HEK293 (cell line): Measurements from ENCODE around the gene ZNF865.
A peak's percentile ranks its signal among the peaks of the same experiment; 100 is the strongest.

Experiments
- BCL11B ChIP-seq: fragments of 450-650 bp; formaldehyde crosslinking; IDR thresholded peaks from 2 replicates; pipeline ENCODE4 v1.5.1; 2016; ENCODE audit warnings: low read depth, missing biosample characterization, missing genetic modification characterization
- HOXC10 ChIP-seq: sonication (generic); formaldehyde crosslinking; IDR thresholded peaks from 2 replicates; pipeline ENCODE4 v1.8.1; 2023; ENCODE audit warnings: mild to moderate bottlenecking, missing genetic modification reagents
- HOXD13 ChIP-seq: sonication (generic); formaldehyde crosslinking; IDR thresholded peaks from 2 replicates; pipeline ENCODE4 v1.8.0; 2022; ENCODE audit warnings: missing genetic modification reagents, borderline replicate concordance
- KLF10 ChIP-seq: fragments of 450-650 bp; IDR thresholded peaks from 2 replicates; pipeline ENCODE4 v1.5.1; 2018; ENCODE audit warnings: missing biosample characterization, mild to moderate bottlenecking, missing genetic modification characterization
- KLF8 ChIP-seq: fragments of 450-650 bp; formaldehyde crosslinking; IDR thresholded peaks from 2 replicates; pipeline ENCODE4 v1.5.1; 2016; ENCODE audit warnings: missing biosample characterization, missing genetic modification characterization
- SP3 ChIP-seq: fragments of 450-650 bp; formaldehyde crosslinking; IDR thresholded peaks from 2 replicates; pipeline ENCODE4 v1.5.1; 2016; ENCODE audit warnings: missing biosample characterization, missing genetic modification characterization
- ZFP41 ChIP-seq: fragments of 450-650 bp; formaldehyde crosslinking; IDR thresholded peaks from 2 replicates; pipeline ENCODE4 v1.5.1; 2016; ENCODE audit warnings: missing biosample characterization, missing genetic modification characterization, borderline replicate concordance
- ZIC2 ChIP-seq: fragments of 450-650 bp; formaldehyde crosslinking; IDR thresholded peaks from 2 replicates; pipeline ENCODE4 v1.5.1; 2016; ENCODE audit warnings: missing biosample characterization, missing genetic modification characterization
- ZNF133 ChIP-seq: fragments of 450-650 bp; formaldehyde crosslinking; IDR thresholded peaks from 2 replicates; pipeline ENCODE4 v1.5.1; 2016; ENCODE audit warnings: missing biosample characterization, missing genetic modification characterization
- ZNF138 ChIP-seq: fragments of 450-650 bp; formaldehyde crosslinking; IDR thresholded peaks from 2 replicates; pipeline ENCODE4 v1.5.1; 2016; ENCODE audit warnings: missing biosample characterization, missing genetic modification characterization, borderline replicate concordance
- ZNF2 ChIP-seq: fragments of 450-650 bp; formaldehyde crosslinking; IDR thresholded peaks from 2 replicates; pipeline ENCODE4 v1.5.1; 2016; ENCODE audit warnings: missing biosample characterization, missing genetic modification characterization
- ZNF202 ChIP-seq: fragments of 450-650 bp; formaldehyde crosslinking; IDR thresholded peaks from 2 replicates; pipeline ENCODE4 v1.5.1; 2016; ENCODE audit warnings: missing biosample characterization, missing genetic modification characterization, borderline replicate concordance
- ZNF280D ChIP-seq: fragments of 450-650 bp; formaldehyde crosslinking; IDR thresholded peaks from 2 replicates; pipeline ENCODE4 v1.5.1; 2016; ENCODE audit warnings: missing biosample characterization, missing genetic modification characterization
- ZNF394 ChIP-seq: fragments of 450-650 bp; formaldehyde crosslinking; IDR thresholded peaks from 2 replicates; pipeline ENCODE4 v1.5.1; 2016; ENCODE audit warnings: missing biosample characterization, missing genetic modification characterization, mild to moderate bottlenecking, moderate library complexity, borderline replicate concordance
- ZNF416 ChIP-seq: fragments of 450-650 bp; formaldehyde crosslinking; IDR thresholded peaks from 2 replicates; pipeline ENCODE4 v1.5.1; 2016; ENCODE audit warnings: missing biosample characterization, missing genetic modification characterization
- ZNF449 ChIP-seq: fragments of 450-650 bp; formaldehyde crosslinking; IDR thresholded peaks from 2 replicates; pipeline ENCODE4 v1.5.1; 2017; ENCODE audit warnings: missing biosample characterization, mild to moderate bottlenecking, missing genetic modification characterization, moderate library complexity
- ZNF544 ChIP-seq: fragments of 450-650 bp; formaldehyde crosslinking; IDR thresholded peaks from 2 replicates; pipeline ENCODE4 v1.5.0; 2017; ENCODE audit warnings: missing biosample characterization, missing genetic modification characterization
- ZNF548 ChIP-seq: fragments of 450-650 bp; formaldehyde crosslinking; IDR thresholded peaks from 2 replicates; pipeline ENCODE4 v1.5.1; 2016; ENCODE audit warnings: missing biosample characterization, missing genetic modification characterization
- ZNF555 ChIP-seq: fragments of 450-650 bp; formaldehyde crosslinking; conservative IDR thresholded peaks from 2 replicates; pipeline ENCODE4 v1.5.1; 2017; ENCODE audit warnings: missing biosample characterization, mild to moderate bottlenecking, missing genetic modification characterization, inconsistent platforms
- ZNF585B ChIP-seq: fragments of 450-650 bp; formaldehyde crosslinking; IDR thresholded peaks from 2 replicates; pipeline ENCODE4 v1.5.1; 2016; ENCODE audit warnings: missing biosample characterization, missing genetic modification characterization
- ZNF704 ChIP-seq: fragments of 450-650 bp; formaldehyde crosslinking; IDR thresholded peaks from 2 replicates; pipeline ENCODE4 v1.5.1; 2016; ENCODE audit warnings: missing biosample characterization, missing genetic modification characterization
- ZNF76 ChIP-seq: fragments of 450-650 bp; formaldehyde crosslinking; IDR thresholded peaks from 2 replicates; pipeline ENCODE4; 2016; ENCODE audit warnings: low read depth, missing biosample characterization, missing genetic modification characterization, borderline replicate concordance
- ZNF830 ChIP-seq: fragments of 450-650 bp; IDR thresholded peaks from 2 replicates; pipeline ENCODE4 v1.5.0; 2018; ENCODE audit warnings: missing biosample characterization, missing genetic modification characterization, low read depth, mild to moderate bottlenecking, moderate library complexity
- ZNF837 ChIP-seq: fragments of 450-650 bp; formaldehyde crosslinking; IDR thresholded peaks from 2 replicates; pipeline ENCODE4 v1.5.1; 2016; ENCODE audit warnings: missing biosample characterization, missing genetic modification characterization
- TF ChIP-seq, protein P1 (sequence below): fragments of 450-650 bp; formaldehyde crosslinking; IDR thresholded peaks from 2 replicates; pipeline ENCODE4 v1.5.1; 2016; ENCODE audit warnings: missing biosample characterization, missing genetic modification characterization, borderline replicate concordance
- TF ChIP-seq, protein P2 (sequence below): fragments of 450-650 bp; IDR thresholded peaks from 2 replicates; pipeline ENCODE4 v1.5.1; 2018; ENCODE audit warnings: missing biosample characterization, missing genetic modification characterization
- TF ChIP-seq, protein P3 (sequence below): fragments of 450-650 bp; formaldehyde crosslinking; IDR thresholded peaks from 2 replicates; pipeline ENCODE4 v1.5.1; 2016; ENCODE audit warnings: missing biosample characterization, missing genetic modification characterization
- TF ChIP-seq, protein P4 (sequence below): fragments of 450-650 bp; formaldehyde crosslinking; IDR thresholded peaks from 2 replicates; pipeline ENCODE4 v1.5.1; 2016; ENCODE audit warnings: missing biosample characterization, missing genetic modification characterization

Gene ZNF865

GRCh38 chr19:55580628-55581144 lies 24.8 kb upstream of the ZNF865 start, which contains the start of gene ZNF579 (continued):
- TF ChIP-seq ZNF280D (tag by site-specific recombination): no peak
- peak; percentile 31; the same call in 1 of the 2 replicates for TF ChIP-seq ZNF76 (tag by site-specific recombination)
- TF ChIP-seq HOXC10 (CRISPR knock-in tag): peak; percentile 53; the same call in 1 of the 2 replicates
- TF ChIP-seq ZNF585B (tag by site-specific recombination): no peak
- no peak for TF ChIP-seq ZNF138 (tag by site-specific recombination)
- no peak for TF ChIP-seq ZNF555
- TF ChIP-seq ZIC2 (tag by site-specific recombination): peak; percentile 17; the same call in 1 of the 2 replicates
- TF ChIP-seq ZNF704 (tag by site-specific recombination): no peak
- TF ChIP-seq ZNF394: peak; percentile 53; the same call in 1 of the 2 replicates
- TF ChIP-seq SP3: peak; percentile 46; the same call in 1 of the 2 replicates
- no peak for TF ChIP-seq ZNF830
- TF ChIP-seq, protein P1, sequence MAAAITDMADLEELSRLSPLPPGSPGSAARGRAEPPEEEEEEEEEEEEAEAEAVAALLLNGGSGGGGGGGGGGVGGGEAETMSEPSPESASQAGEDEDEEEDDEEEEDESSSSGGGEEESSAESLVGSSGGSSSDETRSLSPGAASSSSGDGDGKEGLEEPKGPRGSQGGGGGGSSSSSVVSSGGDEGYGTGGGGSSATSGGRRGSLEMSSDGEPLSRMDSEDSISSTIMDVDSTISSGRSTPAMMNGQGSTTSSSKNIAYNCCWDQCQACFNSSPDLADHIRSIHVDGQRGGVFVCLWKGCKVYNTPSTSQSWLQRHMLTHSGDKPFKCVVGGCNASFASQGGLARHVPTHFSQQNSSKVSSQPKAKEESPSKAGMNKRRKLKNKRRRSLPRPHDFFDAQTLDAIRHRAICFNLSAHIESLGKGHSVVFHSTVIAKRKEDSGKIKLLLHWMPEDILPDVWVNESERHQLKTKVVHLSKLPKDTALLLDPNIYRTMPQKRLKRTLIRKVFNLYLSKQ (tag by site-specific recombination): no peak
- 0 out of 2 replicates have a peak, but pooled peaks have one; percentile 32 for TF ChIP-seq ZNF2 (tag by site-specific recombination)
- no peak for TF ChIP-seq ZNF548 (tag by site-specific recombination)
- 0 out of 2 replicates have a peak, but pooled peaks have one; percentile 41 for TF ChIP-seq ZFP41 (tag by site-specific recombination)
- TF ChIP-seq, protein P2, sequence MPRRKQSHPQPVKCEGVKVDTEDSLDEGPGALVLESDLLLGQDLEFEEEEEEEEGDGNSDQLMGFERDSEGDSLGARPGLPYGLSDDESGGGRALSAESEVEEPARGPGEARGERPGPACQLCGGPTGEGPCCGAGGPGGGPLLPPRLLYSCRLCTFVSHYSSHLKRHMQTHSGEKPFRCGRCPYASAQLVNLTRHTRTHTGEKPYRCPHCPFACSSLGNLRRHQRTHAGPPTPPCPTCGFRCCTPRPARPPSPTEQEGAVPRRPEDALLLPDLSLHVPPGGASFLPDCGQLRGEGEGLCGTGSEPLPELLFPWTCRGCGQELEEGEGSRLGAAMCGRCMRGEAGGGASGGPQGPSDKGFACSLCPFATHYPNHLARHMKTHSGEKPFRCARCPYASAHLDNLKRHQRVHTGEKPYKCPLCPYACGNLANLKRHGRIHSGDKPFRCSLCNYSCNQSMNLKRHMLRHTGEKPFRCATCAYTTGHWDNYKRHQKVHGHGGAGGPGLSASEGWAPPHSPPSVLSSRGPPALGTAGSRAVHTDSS (tag by site-specific recombination): 0 out of 2 replicates have a peak, but pooled peaks have one; percentile 25
- TF ChIP-seq, protein P3, sequence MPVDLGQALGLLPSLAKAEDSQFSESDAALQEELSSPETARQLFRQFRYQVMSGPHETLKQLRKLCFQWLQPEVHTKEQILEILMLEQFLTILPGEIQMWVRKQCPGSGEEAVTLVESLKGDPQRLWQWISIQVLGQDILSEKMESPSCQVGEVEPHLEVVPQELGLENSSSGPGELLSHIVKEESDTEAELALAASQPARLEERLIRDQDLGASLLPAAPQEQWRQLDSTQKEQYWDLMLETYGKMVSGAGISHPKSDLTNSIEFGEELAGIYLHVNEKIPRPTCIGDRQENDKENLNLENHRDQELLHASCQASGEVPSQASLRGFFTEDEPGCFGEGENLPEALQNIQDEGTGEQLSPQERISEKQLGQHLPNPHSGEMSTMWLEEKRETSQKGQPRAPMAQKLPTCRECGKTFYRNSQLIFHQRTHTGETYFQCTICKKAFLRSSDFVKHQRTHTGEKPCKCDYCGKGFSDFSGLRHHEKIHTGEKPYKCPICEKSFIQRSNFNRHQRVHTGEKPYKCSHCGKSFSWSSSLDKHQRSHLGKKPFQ: no peak
- TF ChIP-seq, protein P4, sequence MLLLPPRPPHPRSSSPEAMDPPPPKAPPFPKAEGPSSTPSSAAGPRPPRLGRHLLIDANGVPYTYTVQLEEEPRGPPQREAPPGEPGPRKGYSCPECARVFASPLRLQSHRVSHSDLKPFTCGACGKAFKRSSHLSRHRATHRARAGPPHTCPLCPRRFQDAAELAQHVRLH (tag by site-specific recombination): peak; percentile 67; the same call in 1 of the 2 replicates
- no peak for TF ChIP-seq BCL11B (tag by site-specific recombination)
- TF ChIP-seq ZNF544 (tag by site-specific recombination): no peak
- TF ChIP-seq KLF8 (tag by site-specific recombination): peak; percentile 83
- TF ChIP-seq ZNF202 (tag by site-specific recombination): no peak
- TF ChIP-seq ZNF449 (tag by site-specific recombination): no peak
- TF ChIP-seq HOXD13: no peak
- no peak for TF ChIP-seq ZNF133 (tag by site-specific recombination)
- no peak for TF ChIP-seq ZNF416 (tag by site-specific recombination)
- TF ChIP-seq ZNF837 (tag by site-specific recombination): no peak
- TF ChIP-seq KLF10: peak; percentile 67; the same call in 1 of the 2 replicates
